Stimulated activated CD8-positive, alpha-beta memory T cell treated with anti-CD3 and anti-CD28 coated beads, Interleukin-7, amount 100 ng/mL, for 24 hours (primary cell): ENCODE results near the gene PDPK1.
A peak's percentile ranks its signal among the peaks of the same experiment; 100 is the strongest.
"Not testable (repeated sequence)": the region's sequence is repeated elsewhere in the genome, so short reads cannot be mapped to it uniquely, and the experiment has no call there.

Source experiments
- DNase-seq: peaks from one replicate; pipeline ENCODE4 v3.0.0-alpha.2; 2020; ENCODE audit warnings: low read depth

PDPK1 gene

DNA sequence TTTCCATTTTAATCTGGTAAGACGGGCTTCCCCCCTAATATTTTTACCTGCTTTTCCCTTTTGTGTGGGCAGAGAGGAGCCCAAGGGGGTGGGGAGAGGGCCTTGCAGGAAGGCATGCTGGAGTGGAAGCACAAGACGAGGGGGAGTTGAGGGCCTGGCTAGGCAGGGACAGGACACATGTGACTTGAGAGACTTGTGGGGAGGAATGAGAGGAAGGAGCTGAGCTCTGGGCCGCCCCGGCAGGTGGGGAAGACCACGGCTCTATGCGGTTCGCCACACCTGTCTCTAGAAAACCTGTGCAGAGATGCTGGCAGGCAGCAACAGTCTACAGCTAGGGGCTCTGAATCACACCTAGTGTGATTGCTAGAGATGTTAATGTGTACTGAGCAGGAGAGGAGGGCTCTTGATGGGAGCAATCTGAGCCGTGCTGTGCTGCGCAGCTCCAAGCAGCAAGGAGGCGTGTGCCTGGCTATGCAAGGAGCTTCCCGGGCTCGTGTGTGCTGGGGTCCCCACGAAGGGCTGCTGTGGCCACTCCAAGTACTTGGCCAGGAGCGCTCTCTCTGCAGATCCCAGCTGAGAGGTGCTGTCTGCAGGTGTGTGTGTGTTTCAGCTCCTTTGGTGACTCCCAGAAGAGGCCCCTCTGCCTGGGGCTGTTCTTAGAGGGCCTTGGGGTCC is 50.2 kb downstream of the PDPK1 start:
- no peak for DNase-seq

DNA sequence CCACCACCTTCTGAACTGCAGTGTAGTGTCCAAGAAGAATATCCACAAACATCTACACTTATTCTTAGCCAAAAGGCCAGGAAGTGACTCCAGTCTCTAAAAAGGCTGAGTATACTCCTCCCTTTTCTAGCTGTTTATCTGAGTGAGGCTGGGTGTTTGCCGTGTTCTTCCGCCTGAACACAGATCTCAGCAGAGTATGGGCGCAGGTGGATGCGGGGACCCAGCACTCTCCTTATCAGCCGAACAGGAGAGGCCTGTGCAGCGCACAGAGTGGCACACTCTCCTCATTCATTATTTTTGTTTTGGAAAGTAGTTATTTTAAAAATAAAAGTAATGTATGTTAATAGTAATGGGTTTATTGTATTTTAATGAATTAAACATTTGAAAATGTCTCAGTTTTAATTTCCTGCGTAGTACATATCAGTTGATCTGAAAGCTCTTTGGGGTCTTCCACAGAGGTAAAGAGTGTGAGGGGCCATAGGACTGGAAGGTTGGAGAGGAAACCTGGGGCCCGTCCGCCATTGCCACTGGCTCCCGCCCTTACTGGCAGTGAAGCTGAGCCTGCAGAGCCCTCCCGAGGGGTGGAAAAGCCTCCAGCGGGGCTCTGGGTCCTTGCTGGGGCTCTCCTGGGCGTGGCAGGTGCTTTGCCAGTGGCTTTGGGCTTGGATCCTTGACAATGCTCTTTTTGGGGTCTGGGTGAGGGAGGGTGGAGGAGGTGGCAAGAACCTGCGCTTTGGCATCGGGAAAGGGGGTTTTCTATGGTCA is 53.8 kb downstream of the PDPK1 start:
- DNase-seq, result no peak

DNA sequence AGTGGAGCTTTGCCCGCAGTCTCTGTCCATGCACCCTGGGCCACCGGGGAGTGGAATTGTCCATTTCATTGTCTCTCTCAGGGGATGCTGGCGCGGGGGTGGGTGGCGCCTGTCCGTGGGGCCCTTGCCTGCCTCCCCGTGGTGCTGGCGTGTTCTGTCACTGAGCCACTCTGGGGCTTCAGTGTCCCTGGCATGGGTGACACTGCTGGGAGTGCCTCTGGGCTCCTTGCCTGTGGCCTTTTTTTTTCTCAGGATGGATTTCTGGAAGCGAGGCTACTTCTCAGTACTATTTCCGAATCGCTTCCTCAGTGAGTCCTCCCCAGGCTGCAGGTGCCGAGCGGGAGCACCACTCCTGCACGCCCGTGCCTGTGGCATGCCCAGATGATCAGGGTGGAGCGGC is 55.0 kb downstream of the PDPK1 start:
- DNase-seq, result no peak

DNA sequence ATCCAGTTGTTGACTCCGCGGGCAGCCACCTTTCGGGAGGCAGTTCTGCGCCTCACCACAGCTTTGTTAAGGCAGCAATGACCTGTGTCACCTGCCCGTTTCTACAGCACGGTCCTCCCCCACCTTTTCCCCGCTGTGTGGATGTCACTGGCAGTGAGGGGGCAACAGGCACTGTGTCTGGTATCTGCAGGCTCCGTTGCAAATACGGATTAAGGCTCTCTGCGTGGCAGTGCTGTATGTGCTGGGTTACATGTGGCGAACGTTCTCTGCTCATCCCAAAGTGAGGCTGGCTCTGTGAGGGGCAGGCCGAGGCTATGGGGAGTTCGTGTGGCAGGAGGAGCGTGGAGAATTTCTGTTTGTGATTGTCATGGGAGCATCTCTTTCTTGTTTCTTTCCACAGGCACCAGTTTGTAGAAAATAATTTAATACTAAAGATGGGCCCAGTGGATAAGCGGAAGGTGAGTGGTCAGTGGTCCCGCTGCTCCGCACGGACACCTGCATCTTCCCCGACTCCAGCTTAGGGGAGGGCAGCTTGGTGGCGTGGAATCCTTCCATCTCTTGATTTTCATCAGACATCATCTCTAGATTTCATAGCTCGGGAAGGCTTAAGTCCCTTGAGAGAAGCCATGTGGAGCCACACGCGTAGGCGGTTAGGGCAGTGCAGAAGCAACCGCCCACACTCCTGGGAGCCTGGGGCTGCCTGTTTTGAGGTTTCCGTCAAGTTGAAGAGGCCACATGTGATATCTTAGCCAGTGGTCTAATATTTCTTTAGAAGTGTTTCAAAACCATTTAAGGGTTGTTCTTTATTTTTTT is 57.8 kb downstream of the PDPK1 start:
- DNase-seq, result no peak

DNA sequence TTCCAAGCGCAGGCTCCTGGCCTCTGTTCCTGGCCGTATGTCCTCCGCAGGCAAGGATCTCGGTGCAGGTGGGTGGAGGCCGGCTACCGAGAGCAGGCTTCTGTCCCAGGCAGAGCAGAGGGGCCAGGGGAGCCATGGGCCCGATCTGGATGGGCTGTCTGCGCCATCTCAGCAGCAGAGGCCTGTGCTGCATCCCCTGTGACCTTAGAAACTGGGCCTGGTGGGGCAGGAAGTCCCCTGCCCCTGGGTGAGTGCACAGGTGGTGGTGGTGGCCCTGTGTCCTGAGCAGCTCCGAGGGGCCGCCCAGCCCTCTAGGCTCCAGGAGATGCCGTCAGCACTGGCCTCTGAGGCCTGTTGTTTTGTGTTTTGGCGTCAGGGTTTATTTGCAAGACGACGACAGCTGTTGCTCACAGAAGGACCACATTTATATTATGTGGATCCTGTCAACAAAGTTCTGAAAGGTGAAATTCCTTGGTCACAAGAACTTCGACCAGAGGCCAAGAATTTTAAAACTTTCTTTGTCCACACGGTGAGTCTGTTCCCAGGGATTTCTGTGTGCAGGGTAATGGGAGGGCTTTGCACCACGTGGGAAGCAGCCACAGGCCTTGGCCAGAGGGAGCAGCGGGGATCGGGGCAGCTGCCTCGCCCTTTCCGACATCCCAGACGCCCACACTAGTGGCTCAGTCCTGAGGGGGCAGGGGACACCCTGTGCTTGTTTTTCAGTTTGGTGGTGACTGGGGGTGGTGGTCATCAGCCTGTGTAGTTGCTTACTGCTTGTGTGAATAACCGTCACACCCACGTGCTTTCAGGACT is 59.1 kb downstream of the PDPK1 start:
- no peak for DNase-seq

DNA sequence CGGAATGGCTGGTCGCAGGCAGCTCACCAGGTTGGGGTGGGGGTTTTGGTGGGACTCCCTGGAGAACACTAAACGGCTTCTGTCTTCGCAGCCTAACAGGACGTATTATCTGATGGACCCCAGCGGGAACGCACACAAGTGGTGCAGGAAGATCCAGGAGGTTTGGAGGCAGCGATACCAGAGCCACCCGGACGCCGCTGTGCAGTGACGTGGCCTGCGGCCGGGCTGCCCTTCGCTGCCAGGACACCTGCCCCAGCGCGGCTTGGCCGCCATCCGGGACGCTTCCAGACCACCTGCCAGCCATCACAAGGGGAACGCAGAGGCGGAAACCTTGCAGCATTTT is 59.7 kb downstream of the PDPK1 start:
- no peak for DNase-seq

DNA sequence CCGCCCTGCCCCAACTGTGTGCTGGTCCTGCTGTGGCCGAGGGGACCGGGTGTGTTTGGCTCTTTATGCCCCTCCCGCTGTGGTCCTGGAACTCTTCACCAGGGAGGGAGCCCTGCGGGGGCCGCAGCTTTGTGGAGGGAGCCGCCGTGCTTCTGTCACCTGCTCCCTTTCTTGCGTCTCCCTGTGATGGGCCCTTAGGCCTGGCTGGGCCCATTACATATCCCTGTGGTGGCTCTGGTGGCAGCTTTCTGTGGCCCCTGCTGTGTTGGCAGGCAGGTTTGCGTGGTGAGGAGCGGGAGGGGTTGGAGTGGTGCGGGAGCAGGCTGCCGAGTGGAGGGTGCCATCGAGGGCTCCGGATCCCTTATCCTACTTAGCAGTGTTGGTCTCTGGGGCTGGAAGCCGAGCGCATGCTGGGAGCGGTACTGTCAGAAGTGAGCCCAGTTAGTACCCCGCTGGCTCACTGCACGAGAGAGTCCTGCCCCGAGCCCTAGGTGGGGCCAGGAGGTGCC is 60.4 kb downstream of the PDPK1 start:
- DNase-seq, result no peak

DNA sequence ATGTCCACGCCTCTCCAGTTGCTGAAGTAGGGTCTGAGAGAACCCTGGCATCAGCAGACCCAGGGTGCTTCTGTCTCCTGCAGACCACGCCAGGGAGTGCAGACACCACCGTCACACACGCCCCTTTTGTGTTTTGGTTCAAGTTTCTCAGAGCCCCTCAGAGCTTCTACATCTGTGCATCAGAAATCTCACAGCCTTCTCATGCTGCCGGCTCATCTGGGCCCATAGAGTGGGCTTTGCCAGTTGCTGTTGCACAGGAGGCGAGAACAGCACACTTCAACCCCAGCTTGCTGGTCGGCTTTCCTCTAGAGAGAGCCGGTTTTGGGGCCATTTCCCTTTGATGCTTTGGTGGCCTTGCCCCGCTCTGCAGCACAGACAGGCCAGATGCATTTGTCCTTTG is 60.9 kb downstream of the PDPK1 start:
- DNase-seq, result no peak

DNA sequence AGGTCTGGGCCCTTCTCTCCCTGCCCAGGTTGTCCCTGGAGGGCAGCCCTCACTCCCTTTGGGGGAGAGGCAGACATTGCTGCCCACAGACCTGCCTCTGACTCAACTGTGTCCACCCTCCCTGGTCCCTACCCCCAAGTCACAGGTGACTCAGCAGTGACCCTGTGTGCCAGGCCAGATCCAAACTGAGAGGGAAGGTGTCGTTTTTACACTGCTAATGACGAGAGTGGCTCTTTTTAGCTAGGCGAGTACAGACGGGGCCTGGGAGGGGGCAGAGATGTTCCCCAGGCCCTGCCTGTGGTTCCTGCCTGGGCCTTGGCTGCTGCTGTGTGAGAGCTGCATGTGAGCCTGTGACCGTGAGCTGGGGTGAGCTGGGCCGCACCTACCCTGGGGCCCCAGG is 61.3 kb downstream of the PDPK1 start:
- not testable (repeated sequence) for DNase-seq

DNA sequence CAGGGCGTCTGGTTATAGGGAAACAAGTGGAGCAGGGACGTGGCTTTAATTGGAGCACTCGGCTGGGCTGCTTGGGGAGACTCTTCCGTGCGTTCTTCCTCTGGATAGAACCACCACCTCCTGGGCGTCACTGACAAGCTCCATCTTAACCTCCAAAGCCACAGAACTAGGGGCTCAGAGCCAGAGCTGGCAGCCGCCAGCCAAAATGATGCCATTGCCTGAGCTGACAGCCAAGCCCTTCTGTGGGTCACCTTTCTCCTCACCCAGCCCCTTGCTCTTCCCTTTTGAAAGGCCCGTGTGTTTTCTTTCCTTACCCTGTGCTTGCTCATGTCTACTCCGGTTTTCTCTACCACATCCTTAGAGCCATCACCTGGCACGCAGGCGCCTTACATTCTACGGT is 62.0 kb downstream of the PDPK1 start:
- not testable (repeated sequence) for DNase-seq

DNA sequence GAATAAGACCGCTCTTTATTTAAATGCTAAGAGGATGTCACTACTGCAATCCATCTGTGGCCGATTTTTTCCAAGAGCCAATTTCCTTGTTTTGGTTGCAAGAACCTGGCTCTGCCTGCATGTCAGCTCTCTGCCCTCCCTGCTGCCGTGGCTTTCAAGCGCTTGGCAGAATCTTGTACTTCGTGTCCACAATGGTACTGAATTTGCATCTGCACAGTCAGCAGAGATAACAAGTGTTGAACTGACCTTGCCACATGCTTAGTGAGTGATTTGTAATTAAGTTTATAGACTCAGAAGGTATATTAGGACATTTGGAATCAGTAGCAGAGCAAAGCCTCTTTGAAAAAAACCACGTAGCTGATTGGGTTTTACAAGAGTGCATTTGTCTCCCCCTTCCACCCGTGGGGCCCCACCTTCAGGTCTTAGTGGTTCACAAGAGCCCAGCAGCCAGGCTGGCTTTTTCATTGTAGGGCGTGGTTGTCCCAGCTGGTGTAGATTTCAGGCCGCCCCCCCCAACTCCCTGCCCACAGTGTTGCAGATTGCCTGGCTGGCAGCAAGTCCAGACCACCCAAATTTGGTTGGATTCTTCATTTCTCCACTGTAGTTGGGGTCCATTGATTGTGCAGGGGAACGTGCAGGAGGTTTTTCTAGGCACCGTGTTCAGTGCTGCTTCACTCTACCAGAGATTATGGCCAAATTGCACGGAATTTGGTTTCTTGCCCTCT is 63.6 kb downstream of the PDPK1 start:
- DNase-seq, result not testable (repeated sequence)

DNA sequence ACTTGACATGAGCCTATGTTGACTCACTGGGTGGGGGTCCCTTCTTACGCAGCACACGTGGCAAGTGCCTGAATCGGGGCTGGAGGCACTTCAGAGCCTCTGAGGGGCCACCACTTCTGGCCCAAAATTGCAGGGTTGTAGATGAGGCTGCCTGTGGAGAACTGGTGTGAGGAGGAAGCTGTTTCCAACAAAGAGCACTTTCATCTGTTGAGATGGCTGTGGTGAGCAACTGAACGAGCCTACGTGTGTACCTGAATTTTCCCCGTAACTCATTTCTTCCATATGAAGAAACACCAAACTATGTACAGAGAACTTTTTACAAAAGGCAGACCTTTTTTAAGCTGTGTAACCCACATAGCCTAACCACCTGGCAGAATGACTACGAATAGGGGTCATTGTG is 64.4 kb downstream of the PDPK1 start:
- not testable (repeated sequence) for DNase-seq

DNA sequence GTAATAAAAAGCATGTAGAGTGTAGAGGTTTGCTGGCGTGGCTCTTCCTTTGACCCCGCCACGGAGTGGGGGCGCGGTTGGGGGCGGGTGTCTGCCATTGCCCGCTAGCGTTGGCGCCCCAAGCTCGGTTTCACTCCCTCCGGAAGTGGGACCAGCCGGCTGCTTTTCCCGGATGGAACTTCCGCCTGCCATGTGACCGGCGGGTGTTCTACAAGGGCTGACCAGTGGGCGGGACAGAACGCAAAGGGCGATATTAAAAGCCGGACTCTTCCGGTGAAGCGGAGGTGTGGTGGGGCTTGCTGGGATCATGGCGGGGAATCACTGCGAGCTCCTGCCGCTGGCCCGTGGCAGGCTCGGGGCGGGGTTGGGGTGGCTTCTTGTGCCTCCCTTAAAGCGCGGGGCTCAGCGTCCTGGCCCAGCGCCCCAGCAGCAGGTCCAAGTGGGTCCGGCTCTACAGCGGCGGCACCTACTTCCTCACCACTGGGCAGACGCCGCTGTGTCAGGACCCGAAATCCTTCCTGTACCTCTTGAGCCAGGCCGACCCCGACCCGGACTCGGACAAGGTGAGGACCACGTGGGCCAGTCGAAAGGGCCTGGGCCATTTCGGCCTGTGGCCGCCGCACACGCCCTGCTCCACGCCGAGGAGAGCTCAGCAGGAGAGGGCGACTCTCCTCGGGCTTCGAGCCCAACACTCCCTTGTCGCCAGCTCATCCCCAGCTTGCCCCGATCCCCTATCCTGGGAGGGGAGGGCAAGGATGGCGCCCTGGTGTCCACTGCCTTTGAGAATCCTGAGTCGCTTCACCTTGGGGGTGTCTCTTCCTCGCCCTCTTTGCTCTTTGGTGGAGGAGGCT is 65.6 kb downstream of the PDPK1 start:
- peak; percentile 78 for DNase-seq

DNA sequence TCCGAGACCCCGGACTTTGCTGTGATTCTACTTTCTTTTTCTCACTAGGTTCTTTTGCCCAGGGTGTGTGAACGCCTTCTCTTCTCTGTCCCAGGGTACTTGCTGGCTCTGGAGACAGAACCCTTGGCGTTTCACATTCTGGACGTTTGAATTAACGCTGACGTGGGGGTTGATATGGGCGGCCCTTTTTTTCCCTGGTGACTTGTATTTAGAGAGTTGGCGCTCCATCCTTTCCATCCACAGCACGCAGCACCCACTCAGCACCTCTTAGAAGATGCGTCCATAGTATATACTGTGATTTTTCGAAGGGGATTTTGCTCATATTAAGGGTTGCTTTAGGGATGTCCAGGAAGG is 66.2 kb downstream of the PDPK1 start:
- DNase-seq, result not testable (repeated sequence)

DNA sequence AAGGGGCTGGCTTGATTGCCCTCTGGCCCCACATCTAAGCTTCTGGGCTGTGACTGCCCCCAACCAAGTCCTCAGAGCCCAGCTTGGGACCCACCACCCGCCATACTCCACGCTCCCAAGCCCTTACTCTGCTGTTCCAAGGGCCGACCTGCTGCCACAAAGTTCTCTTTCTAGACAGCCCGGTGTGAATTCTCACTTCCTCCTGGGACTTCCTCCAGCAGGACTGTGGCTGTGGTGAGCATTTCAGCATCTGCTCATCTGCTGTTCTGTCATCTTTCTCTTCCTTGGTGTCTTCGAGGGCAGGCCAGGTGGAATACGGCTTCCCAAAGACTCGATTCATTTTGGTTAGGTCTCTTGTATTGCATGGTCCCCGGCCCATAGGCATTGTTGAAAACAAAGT is 69.0 kb downstream of the PDPK1 start:
- DNase-seq, result not testable (repeated sequence)

DNA sequence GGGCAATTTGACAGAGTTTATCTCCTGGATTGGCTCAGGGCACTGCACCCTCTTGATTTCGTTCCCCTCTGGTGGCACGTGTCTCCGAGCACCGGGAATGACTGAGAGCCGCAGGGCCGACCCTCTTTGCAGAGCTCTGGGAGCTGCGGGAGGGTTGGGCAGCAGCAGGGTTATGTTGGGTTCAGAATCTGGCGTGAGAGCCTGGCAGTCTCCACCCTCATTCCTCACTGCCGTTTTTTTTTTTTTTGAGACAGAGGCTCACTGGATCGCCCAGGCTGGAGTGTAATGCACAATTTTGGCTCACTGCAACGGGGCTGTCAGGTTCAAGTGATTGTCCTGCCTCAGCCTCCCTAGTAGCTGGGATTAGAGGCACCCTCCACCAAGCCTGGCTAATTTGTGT is 71.5 kb downstream of the PDPK1 start:
- DNase-seq, result not testable (repeated sequence)

DNA sequence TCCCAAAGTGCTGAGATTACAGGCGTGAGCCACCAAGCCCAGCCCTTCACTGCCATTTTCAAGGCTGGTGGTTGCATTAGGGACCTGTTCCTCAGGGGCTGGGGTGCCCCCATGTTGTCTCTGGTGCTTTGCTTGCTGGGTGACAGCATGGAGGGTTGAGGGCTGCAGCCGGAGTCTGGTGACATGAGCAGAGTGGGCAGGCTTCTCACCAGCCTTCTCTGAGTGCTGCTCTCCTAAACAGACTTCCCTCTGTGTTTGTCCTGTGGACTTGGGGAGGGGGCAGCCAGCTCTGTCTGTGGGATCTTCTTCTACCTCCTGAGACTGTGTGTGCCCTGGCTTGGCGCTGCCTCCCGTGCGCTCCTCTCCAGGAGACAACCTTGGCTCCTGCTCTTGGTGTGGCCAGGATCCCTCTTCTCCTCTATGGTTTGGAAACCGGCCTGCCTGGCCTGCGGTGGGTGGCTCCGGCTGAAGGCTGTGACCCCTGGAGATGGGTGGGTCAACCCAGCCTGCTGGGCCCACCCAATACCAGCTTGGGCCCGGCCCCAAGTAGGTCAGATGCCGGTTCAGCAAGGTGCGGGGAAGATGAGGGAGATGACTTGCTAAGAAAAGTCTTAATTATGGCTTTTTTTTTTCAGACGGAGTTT is 72.1 kb downstream of the PDPK1 start:
- DNase-seq, result no peak

DNA sequence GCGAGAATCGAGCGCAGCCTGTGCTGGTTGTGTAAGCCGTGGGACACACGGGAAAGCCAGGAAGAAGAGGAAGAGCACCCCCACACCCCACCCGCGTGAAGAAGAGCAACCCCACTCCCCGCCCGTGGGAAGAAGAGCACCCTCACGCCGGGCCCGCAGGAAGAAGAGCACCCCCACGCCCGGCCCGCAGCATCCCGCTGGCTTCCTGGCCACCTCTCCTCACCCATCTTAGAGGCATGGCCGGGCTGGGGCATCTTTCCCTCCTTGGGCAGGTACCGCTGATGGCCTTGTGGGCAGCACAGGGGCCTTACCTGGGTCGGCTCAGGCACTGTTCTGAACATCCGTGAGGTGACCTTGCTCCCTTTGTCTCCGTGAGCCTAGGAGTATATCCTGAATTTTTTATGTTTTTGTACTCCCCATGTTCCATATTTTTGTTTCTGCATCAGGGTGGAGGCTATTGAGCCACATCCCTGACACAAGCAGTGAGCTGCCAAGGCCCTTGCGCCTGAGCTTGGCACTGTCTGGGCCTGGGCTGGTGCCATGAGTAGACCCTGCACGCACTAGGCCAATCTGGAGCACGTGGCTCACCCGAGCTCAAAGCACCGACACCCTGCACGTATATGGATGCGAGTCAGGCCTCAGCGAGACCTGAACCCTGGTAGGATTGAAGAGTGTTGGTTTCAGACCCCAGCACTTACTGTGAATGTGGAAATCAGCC is 73.1 kb downstream of the PDPK1 start:
- DNase-seq, result no peak

DNA sequence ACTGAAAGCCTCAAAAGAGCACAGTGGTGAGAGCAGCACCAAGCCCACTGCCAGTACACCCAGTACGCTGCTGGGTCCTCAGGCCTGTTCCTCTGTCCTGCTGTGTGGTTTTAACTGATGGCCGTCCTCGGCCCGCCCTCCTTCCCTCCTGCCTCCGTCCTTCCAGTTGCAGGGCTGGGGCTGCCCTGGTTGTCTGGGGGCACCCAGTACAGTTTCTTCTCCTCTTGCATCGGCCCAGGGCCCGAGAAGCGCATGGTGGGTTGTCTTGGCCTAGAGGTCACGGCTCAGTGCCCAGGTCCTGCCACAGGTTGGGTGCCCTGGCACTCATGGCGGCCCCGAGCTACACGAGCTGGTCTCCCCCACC is 73.7 kb downstream of the PDPK1 start:
- DNase-seq, result no peak
